Neural cell (in vitro differentiated cells): Measurements from ENCODE around the gene PDHX.

ENCODE experiments used
- TAF1 ChIP-seq: IDR thresholded peaks from 2 replicates; pipeline ENCODE4 v1.6.1; 2012; ENCODE audit warnings: low read depth
- TF ChIP-seq, protein P1 (sequence below): fragments of 450-650 bp; IDR thresholded peaks from 2 replicates; pipeline ENCODE4 v1.5.1; 2014; ENCODE audit warnings: antibody characterized with exemption, mild to moderate bottlenecking, moderate library complexity; ENCODE audit not compliant: poor library complexity, severe bottlenecking

DNA sequence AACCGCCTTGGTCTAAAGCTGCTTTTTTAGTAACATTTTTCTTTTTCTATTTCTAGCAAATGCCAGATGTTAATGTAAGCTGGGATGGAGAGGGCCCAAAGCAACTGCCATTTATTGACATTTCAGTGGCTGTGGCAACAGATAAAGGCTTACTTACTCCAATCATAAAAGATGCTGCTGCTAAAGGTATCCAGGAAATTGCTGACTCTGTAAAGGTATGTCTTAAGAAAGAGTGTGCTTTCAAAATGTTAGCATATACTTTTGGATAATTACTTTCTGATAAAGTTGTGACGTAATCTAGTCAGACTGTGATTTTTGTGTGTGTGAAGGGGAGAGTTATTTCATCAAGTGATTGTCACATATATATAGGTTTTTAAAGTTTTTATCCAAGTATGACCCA lies 68.1 kb downstream of the PDHX start:
- TF ChIP-seq, protein P1, sequence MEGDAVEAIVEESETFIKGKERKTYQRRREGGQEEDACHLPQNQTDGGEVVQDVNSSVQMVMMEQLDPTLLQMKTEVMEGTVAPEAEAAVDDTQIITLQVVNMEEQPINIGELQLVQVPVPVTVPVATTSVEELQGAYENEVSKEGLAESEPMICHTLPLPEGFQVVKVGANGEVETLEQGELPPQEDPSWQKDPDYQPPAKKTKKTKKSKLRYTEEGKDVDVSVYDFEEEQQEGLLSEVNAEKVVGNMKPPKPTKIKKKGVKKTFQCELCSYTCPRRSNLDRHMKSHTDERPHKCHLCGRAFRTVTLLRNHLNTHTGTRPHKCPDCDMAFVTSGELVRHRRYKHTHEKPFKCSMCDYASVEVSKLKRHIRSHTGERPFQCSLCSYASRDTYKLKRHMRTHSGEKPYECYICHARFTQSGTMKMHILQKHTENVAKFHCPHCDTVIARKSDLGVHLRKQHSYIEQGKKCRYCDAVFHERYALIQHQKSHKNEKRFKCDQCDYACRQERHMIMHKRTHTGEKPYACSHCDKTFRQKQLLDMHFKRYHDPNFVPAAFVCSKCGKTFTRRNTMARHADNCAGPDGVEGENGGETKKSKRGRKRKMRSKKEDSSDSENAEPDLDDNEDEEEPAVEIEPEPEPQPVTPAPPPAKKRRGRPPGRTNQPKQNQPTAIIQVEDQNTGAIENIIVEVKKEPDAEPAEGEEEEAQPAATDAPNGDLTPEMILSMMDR: no peak
- no peak for TF ChIP-seq TAF1
